ENCODE data around the gene NDST1. TPM values are rescaled to one million over a fixed set of nuclear protein-coding genes. Genes with fewer than 3 reads are reported as not detected.

NDST1 gene
- total and polyA plus RNA-seq, 2 of the 8 experiments (the other 6 are each of a cell fraction or from before 2014, with no cell fraction given) = 27.0 to 72.0 TPM

- H3K9ac ChIP-seq (replicated peaks in 1 of 4; ENCODE audit: extremely low read depth in 1 of 4, low read depth in 3 of 4, low read length in 3 of 4) = no peak overlapping the region
- no peak for TF ChIP-seq PHF8 (conservative IDR thresholded peaks at IDR 0.05; ENCODE audit: low read depth, low read length)
- TF ChIP-seq KDM5A (IDR thresholded peaks at IDR 0.05; ENCODE audit: low read length) = no peak
- no peak for TF ChIP-seq SIX5 (IDR thresholded peaks at IDR 0.05; ENCODE audit: low read depth, low read length)
- no peak for TF ChIP-seq EP300 (IDR thresholded peaks at IDR 0.05; ENCODE audit: borderline replicate concordance in 1 of 2, low read depth in 2 of 2, low read length in 2 of 2)
- TF ChIP-seq SP2 (IDR thresholded peaks at IDR 0.05; ENCODE audit: low read length) = no peak
- no peak for TF ChIP-seq ASH2L (IDR thresholded peaks at IDR 0.05; ENCODE audit: low read length)
- no peak for TF ChIP-seq EZH2 (IDR thresholded peaks at IDR 0.05; ENCODE audit: low read depth, low read length, severe bottlenecking)
- TF ChIP-seq JUN (IDR thresholded peaks at IDR 0.05; ENCODE audit: low read depth, low read length) = no peak
- no peak for TF ChIP-seq POLR2A (IDR thresholded peaks at IDR 0.05; ENCODE audit: control extremely low read depth in 1 of 2, low read depth in 2 of 2, low read length in 2 of 2)
- no peak for TF ChIP-seq BCL11A (IDR thresholded peaks at IDR 0.05; ENCODE audit: low read depth in 2 of 2, low read length in 2 of 2)
- TF ChIP-seq SRF (IDR thresholded peaks at IDR 0.05; ENCODE audit: low read depth, low read length) = no peak
- TF ChIP-seq SAP30 (IDR thresholded peaks at IDR 0.05; ENCODE audit: insufficient read depth, insufficient replicate concordance, low read length) = no peak
- TF ChIP-seq RFX5 (IDR thresholded peaks at IDR 0.05; ENCODE audit: borderline replicate concordance, low read depth, low read length) = no peak
- no peak for TF ChIP-seq CHD1 (IDR thresholded peaks at IDR 0.05; ENCODE audit: low read depth, low read length)
- TF ChIP-seq ZNF274 (IDR thresholded peaks at IDR 0.05; ENCODE audit: borderline replicate concordance, extremely low read depth, low read length) = no peak
Measured at GRCh38 chr5:150598821-150599273, 90.9 kb downstream of the NDST1 start.

More at GRCh38 chr5:150598821-150599273, 90.9 kb downstream of the NDST1 start:
- H3K56ac ChIP-seq (replicated peaks; ENCODE audit: insufficient read length, low read depth, low read length) = no peak overlapping the region
- H3K36me3 ChIP-seq (ENCODE audit: control insufficient read depth in 2 of 4, insufficient read depth in 4 of 4, low read length in 3 of 4) = no peaks in the 10 kb centered on the region
- H3K4me1 ChIP-seq (replicated peaks in 1 of 4; ENCODE audit: control insufficient read depth in 3 of 4, insufficient read depth in 4 of 4, low read length in 3 of 4) = no peaks in the 10 kb centered on the region; a peak in 1 of 7 replicates
- H3K79me1 ChIP-seq (ENCODE audit: low read depth, low read length) = no peaks in the 10 kb centered on the region
- no peaks in the 10 kb centered on the region for H3K79me2 ChIP-seq (ENCODE audit: control insufficient read depth in 1 of 2, insufficient read depth in 2 of 2, low read length in 2 of 2)
- no peak overlapping the region for H4K8ac ChIP-seq (ENCODE audit: extremely low read depth, insufficient read depth, low read length)
- POLR2A ChIA-PET (ENCODE audit: partially characterized antibody) = no interaction called here
- no peak overlapping the region; the same call in 1 of the 2 replicates for H2AFZ ChIP-seq (ENCODE audit: low read length)
- H3K23me2 ChIP-seq (ENCODE audit: low read depth, low read length) = no peaks in the 10 kb centered on the region
- H3K14ac ChIP-seq (ENCODE audit: insufficient read length) = no peak overlapping the region
- no peaks in the 10 kb centered on the region for H3K9me3 ChIP-seq (ENCODE audit: insufficient read depth in 2 of 2, low read depth in 1 of 2, low read length in 1 of 2)
- no peak overlapping the region for H2BK120ac ChIP-seq (replicated peaks; ENCODE audit: low read depth, low read length)
- no peak overlapping the region for H2BK5ac ChIP-seq (ENCODE audit: low read depth, low read length)
- H4K20me1 ChIP-seq (replicated peaks in 1 of 2; ENCODE audit: control insufficient read depth in 1 of 2, insufficient read depth in 2 of 2, low read length in 2 of 2) = no peaks in the 10 kb centered on the region
- WGBS, 2 experiments (ENCODE audit: extremely low coverage in 1 of 2, insufficient coverage in 1 of 2, insufficient read length in 1 of 2, insufficient replicate concordance in 2 of 2, low coverage in 1 of 2, low lambda C conversion rate in 2 of 2, missing lambda C conversion rate in 1 of 2) = 94% methylated on average over 10 of the region's 12 CpGs; no CpG with 5 or more reads in 1 of the 2 experiments
- no peak overlapping the region for H2AK5ac ChIP-seq (ENCODE audit: low read depth, low read length)
- H3K4me2 ChIP-seq (ENCODE audit: insufficient read depth in 1 of 2, low read depth in 2 of 2, low read length in 2 of 2) = no peak overlapping the region
- no peak overlapping the region for H2BK15ac ChIP-seq (ENCODE audit: low read length)
- H3K23ac ChIP-seq (ENCODE audit: insufficient read length) = no peak overlapping the region
- no peak overlapping the region for H3K4me3 ChIP-seq (ENCODE audit: extremely low read depth in 1 of 4, insufficient read depth in 2 of 4, low read depth in 3 of 4, low read length in 4 of 4)
- no peak overlapping the region for H3K18ac ChIP-seq (ENCODE audit: extremely low read depth, low read length)
- H4K91ac ChIP-seq (replicated peaks; ENCODE audit: insufficient read length, low read length) = no peak overlapping the region
- no peak overlapping the region; the same call in 1 of the 2 replicates for H3K27ac ChIP-seq (ENCODE audit: low read depth, low read length)
- H3K27me3 ChIP-seq (replicated peaks in 1 of 4; ENCODE audit: control insufficient read depth in 3 of 4, extremely low read depth in 1 of 4, insufficient read depth in 3 of 4, low read length in 3 of 4) = no peaks in the 10 kb centered on the region
- DNase-seq (ENCODE audit: low read depth in 1 of 2, low spot score in 2 of 2) (no peak), FAIRE-seq (no peak)
- H2BK20ac ChIP-seq (ENCODE audit: low read length) = no peak overlapping the region
- H3K4ac ChIP-seq (replicated peaks; ENCODE audit: insufficient read length, low read depth, low read length) = no peak overlapping the region
- no peak overlapping the region for H2BK12ac ChIP-seq (ENCODE audit: low read depth, low read length)
- CTCF ChIA-PET (ENCODE audit: partially characterized antibody) = interaction anchor here (0.7 to 2.1 kb wide), 3 partner anchors 15 to 516 kb away, joined by 3 to 9 read pairs (median 4); no protein-coding TSS in a partner anchor
- H4K5ac ChIP-seq (ENCODE audit: insufficient read length, low read depth, low read length) = no peak overlapping the region
